Sigmoid colon (tissue), 4 donors: ENCODE results near the gene LRPPRC.

Source experiments
- CTCF ChIP-seq, 4 experiments: fragments of 450-650 bp in 3 of 4; fragments of 200-600 bp in 1 of 4; IDR thresholded peaks; one replicate each; pipeline ENCODE4 v1.5.1; 2016 to 2019; ENCODE audit warnings: antibody characterized with exemption in 4 of 4, mild to moderate bottlenecking in 3 of 4, moderate library complexity in 2 of 4
- EP300 ChIP-seq, 4 donors: sonication (generic); formaldehyde crosslinking; IDR thresholded peaks; one replicate each; pipeline ENCODE4 v1.6.1; 2017; ENCODE audit warnings: antibody characterized with exemption in 4 of 4
- POLR2AphosphoS5 ChIP-seq, 4 donors: sonication (generic); formaldehyde crosslinking; IDR thresholded peaks; one replicate each; pipeline ENCODE4 v1.6.1; 2017; ENCODE audit warnings: antibody characterized with exemption in 4 of 4

GRCh38 chr2:43840965-43841364 is 154.8 kb downstream of the LRPPRC start:
- TF ChIP-seq CTCF (IDR thresholded peaks at IDR 0.05) (no peak), EP300 (IDR thresholded peaks at IDR 0.05) (no peak), POLR2AphosphoS5 (IDR thresholded peaks at IDR 0.05) (no peak)
